T-helper 2 cell (primary cell): Measurements from ENCODE around the gene ALDH16A1.
A peak's percentile ranks its signal among the peaks of the same experiment; 100 is the strongest.

Experiments used
- DNase-seq, 5 experiments: peaks; one replicate each; pipeline versions ENCODE4 v3.0.0 to v3.0.0-alpha.2; 2012 to 2022

Gene ALDH16A1

GRCh38 chr19:49423985-49424303, 29.1 kb upstream of the ALDH16A1 start:
- DNase-seq, result peak in 1 of 5 experiments; percentile 65

GRCh38 chr19:49425178-49425577, 27.8 kb upstream of the ALDH16A1 start, which contains the start of gene GFY:
Gene GFY, plus strand, starts transcription at chr19:49425388. Its CDS starts 1,043 bp downstream, at chr19:49426431.
- DNase-seq, result no peak

- DNase-seq, result no peak
These were observed 27.0 kb upstream of the ALDH16A1 start for GRCh38 chr19:49425922-49426592.

GRCh38 chr19:49427339-49427738, 25.7 kb upstream of the ALDH16A1 start:
- no peak for DNase-seq

GRCh38 chr19:49427855-49428546, 25.0 kb upstream of the ALDH16A1 start:
- DNase-seq, result peak in 1 of 5 experiments; percentile 48

- no peak for DNase-seq
These were observed 24.2 kb upstream of the ALDH16A1 start for GRCh38 chr19:49428547-49429451.

GRCh38 chr19:49430172-49430677, 22.8 kb upstream of the ALDH16A1 start:
- no peak for DNase-seq

GRCh38 chr19:49430678-49431329, 22.2 kb upstream of the ALDH16A1 start:
- peak in 1 of 5 experiments; percentile 47 for DNase-seq

GRCh38 chr19:49431330-49431749, 21.7 kb upstream of the ALDH16A1 start:
- no peak for DNase-seq

GRCh38 chr19:49432141-49433073, 20.6 kb upstream of the ALDH16A1 start:
- DNase-seq, result peak in 1 of 5 experiments; percentile 43

- no peak for DNase-seq
These were observed 19.7 kb upstream of the ALDH16A1 start for GRCh38 chr19:49433240-49433901.

- no peak for DNase-seq
These were observed 18.0 kb upstream of the ALDH16A1 start for GRCh38 chr19:49434907-49435583.

GRCh38 chr19:49435670-49436069, 17.4 kb upstream of the ALDH16A1 start:
- DNase-seq, result no peak

- DNase-seq, result peak in 4 of 5 experiments; percentile 32 to 52 (median 46)
These were observed 16.5 kb upstream of the ALDH16A1 start for GRCh38 chr19:49436381-49437017.

GRCh38 chr19:49437231-49437630, 15.8 kb upstream of the ALDH16A1 start:
- DNase-seq, result no peak

GRCh38 chr19:49438261-49438660, 14.8 kb upstream of the ALDH16A1 start:
- DNase-seq, result no peak

- no peak for DNase-seq
These were observed 13.2 kb upstream of the ALDH16A1 start for GRCh38 chr19:49439836-49440235.

GRCh38 chr19:49440439-49441209, 12.4 kb upstream of the ALDH16A1 start:
- DNase-seq, result no peak
